Stimulated activated CD4-positive, alpha-beta T cell treated with anti-CD3 and anti-CD28 coated beads, Interleukin-4, amount 100 ng/mL, for 24 hours (primary cell): ENCODE results near the gene TMLHE.
"Not testable (repeated sequence)": the region's sequence is repeated elsewhere in the genome, so short reads cannot be mapped to it uniquely, and the experiment has no call there.

ENCODE experiments used
- DNase-seq: peaks from one replicate; pipeline ENCODE4 v3.0.0-alpha.2; 2020

TMLHE gene

GRCh38 chrX:155491421-155491820 is 121.3 kb downstream of the TMLHE start:
- not testable (repeated sequence) for DNase-seq

- DNase-seq, result not testable (repeated sequence)
Measured at GRCh38 chrX:155477136-155477535, 135.6 kb downstream of the TMLHE start.

- DNase-seq, result not testable (repeated sequence)
Measured at GRCh38 chrX:155466269-155466938, 146.3 kb downstream of the TMLHE start.

- DNase-seq, result not testable (repeated sequence)
Measured at GRCh38 chrX:155460501-155460900, 152.3 kb downstream of the TMLHE start.

GRCh38 chrX:155458471-155458870 is 154.3 kb downstream of the TMLHE start, which contains the start of gene F8A3:
Gene F8A3, minus strand, starts transcription at chrX:155458620. Its CDS starts 20 bp downstream, at chrX:155458600.
- not testable (repeated sequence) for DNase-seq

- DNase-seq, result not testable (repeated sequence)
Measured at GRCh38 chrX:155457761-155458447, 154.8 kb downstream of the TMLHE start.

- DNase-seq, result no peak
Measured at GRCh38 chrX:155441097-155441496, 171.7 kb downstream of the TMLHE start.
